ENCODE data around the gene PKD2.

PKD2 gene

DNA sequence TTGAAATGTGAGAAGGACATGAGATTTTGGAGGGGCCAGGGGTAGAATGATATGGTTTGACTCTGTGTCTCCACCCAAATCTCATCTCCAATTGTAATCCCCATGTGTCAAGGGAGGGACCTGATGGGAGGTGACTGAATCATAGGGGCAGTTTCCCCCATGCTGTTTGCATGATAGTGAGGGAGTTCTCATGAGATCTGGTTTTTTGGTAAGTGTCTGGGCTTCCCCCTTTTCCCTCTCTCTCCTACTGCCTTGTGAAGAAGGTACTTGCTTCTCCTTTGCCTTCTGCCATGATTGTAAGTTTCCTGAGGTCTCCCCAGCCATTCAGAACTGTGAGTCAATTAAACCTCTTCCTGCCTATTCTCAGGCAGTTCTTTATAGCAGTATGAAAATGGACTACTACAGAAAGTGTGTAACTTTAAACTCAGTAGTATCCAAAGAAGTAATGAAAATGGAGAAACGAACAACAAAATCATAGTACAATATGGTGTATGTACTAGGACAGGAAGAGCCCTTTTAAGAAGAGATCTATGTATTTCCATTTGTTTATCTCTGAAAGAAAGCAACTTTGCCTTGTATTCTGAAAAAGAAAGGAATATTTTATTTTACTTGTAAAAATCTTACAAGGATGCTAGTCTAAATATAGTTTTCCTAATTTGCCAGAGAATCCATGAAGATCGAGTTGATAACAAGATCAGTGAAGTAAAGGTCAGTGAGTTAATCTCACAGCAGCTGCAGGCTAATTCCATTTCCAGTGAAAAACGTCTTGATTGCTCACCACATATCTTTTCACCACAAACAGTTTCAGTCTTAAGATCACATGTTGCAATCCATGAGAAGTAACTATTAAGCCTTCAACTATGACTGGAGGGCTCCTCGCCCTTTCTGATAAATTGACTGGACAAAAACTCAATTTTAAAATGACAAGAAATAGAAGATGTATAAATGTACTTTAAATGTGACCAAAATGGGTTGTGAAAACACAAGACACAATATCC lies 20.5 kb downstream of the PKD2 start:
- no peak for DNase-seq (ENCODE audit: low read depth in 3 of 3)

DNA sequence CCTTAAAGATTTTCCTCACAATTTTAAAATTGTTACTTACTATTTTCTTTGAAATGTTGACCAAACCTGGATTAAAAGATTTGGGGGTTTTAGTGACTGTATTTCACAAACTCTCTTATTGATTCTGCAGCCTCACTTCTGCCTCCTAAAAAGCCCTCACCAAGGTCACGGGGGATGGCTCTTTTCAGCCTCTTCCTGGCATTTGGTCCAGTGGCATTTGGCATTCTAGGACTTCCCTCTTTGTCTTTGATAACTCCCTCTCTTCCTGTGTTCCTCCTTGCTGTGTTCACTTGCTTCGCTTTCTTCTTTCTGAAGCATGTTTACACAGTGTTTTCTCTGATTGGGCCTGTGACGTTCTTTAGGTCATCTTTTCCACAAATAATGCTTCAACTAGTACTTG lies 21.5 kb downstream of the PKD2 start:
- no peak for DNase-seq (ENCODE audit: low read depth in 3 of 3)

DNA sequence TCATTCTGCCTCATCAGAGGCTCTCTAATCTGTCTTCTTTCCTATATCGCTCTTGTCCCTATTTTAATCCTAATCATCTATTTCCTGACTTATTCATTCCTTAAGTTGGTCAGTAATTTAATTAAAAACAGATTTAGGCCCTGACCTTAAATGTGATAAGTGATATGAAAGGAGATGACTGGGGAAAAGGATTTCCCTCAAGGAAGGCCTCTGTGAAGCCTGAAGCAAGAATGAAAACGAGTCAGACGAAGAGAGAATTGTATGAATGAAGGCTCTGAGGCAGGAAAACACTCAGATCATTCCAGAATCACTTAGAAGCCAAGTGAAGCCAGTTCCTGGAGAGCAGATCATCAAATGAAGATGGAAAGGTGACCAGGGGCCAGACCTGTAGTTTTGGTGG lies 22.1 kb downstream of the PKD2 start:
- DNase-seq (ENCODE audit: low read depth in 3 of 3), result no peak

DNA sequence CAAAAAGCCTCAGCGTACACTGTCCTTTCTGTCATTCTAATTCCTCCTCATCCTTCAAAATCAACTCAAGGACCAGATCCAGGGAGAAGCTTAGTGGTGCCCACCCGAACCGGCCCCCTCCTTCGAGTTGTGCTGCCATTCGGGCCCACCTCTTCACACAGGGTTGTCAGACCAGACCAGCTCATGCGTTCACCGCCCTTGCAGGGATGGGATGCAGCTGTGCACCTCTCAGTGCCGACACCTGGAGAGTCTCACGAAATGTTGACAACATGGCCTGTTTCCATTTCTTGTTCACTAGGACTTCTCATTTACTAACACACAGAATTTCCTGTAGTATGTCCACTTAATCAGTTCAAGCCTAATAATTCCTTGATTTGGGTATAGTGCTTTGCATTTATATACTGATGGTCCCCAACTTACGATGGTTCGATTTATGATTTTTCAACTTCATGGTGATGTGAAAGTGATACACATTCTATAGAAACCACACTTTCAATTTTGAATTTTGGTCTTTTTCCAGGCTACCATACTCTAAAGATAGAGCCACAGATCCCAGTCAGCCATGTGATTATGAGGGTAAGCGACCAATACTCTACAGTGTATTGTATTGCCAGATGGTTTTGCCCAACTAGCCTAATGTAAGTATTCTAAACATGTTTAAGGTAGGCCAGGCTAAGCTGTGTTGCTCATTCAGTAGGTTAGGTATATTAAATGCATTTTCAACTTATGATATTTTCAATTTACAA lies 23.3 kb downstream of the PKD2 start:
- no peak for DNase-seq (ENCODE audit: low read depth in 3 of 3)

DNA sequence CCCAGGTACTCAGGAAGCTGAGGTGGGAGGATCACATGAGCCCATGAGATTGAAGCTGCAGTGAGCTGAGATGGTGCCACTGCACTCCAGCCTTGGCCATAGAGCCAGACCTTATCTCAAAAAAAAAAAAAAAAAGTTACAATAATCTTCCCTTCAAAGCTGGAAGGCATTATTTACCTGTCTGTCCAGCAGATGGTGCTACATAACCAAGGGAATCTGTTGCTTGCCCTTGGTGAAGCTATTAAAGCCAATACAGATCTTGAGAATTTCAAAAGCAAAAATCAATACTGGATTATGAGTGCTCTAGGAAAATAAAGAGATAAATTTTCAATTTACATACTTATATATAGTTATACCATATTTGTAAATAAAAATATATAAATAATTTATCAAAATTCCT lies 25.9 kb downstream of the PKD2 start:
- DNase-seq (ENCODE audit: low read depth in 3 of 3), result peak in 1 of 3 experiments; percentile 11

DNA sequence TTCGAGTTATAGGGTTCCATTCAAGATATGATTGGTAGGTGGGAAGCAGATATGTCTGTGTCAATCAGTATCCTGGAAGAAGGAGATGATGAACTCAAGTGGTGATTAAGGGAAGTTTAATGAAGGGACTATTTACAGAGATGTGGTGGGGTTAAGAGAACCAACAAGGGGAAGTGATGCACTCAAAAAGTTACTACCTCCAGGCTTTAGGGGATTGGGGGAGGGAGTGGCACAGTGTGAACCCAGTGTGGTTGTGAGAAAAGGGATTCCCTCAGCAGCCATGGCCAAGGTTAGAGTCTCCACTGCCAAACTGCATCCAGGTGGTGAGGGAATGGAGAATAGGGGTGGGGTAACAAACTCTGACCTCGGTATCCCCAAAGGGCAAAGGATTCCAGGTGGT lies 27.9 kb downstream of the PKD2 start:
- DNase-seq (ENCODE audit: low read depth in 3 of 3), result no peak

DNA sequence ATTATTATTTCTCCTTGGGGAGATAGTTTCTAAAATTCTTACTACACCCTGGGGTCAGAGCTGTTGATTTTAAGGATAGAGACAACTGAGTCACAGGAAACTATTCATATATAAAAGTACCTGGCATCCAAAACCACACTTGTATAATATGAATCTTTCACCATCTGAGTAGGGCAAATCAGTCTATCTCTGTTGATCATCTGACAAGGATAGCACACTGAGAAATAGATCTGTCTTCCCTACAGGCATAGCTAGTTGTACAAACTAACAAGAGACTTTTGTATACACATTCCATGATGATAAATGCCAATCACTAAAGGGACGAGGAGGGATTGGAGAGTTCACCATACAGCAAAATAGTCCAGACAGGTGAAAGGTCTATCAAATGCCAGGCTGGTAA lies 30.0 kb downstream of the PKD2 start:
- DNase-seq (ENCODE audit: low read depth in 3 of 3), result no peak

DNA sequence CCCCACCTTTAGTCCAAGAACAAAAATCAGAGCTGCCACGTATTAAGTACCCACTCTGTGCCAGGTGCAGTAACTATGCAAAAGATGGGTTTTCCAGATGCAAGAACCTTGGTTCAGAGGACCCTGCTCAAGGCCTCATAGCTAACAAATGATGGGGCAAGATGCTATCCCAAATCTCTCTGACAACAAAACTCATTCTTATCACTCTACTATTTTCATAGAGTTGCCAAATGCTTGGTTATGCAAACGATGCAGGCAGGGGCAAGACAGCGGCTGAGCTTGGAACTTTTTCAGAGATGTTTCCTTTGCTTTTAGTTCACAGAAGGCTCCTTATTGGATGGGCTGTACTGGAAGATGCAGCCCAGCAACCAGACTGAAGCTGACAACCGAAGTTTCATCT lies 30.5 kb downstream of the PKD2 start:
- no peak for DNase-seq (ENCODE audit: low read depth in 3 of 3)

DNA sequence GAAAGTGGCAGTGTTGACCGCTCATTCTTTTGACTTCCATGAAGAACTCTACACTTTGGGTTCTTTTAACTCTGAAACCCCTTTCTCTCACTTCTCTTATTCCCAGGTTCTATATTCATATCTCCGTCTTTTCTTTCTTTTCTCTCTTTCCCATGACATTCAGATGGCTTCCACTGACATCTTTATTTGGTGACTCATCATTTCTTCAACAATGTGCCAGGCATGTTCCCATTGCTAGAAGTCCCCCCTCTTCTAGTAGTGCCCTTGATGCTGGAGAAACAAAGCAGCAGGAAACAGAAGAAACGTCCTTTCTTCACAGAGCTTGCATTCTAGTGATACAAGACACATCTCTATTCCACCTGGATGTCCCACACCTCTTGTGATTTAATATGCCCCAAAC lies 33.3 kb downstream of the PKD2 start:
- no peak for DNase-seq (ENCODE audit: low read depth in 3 of 3)

DNA sequence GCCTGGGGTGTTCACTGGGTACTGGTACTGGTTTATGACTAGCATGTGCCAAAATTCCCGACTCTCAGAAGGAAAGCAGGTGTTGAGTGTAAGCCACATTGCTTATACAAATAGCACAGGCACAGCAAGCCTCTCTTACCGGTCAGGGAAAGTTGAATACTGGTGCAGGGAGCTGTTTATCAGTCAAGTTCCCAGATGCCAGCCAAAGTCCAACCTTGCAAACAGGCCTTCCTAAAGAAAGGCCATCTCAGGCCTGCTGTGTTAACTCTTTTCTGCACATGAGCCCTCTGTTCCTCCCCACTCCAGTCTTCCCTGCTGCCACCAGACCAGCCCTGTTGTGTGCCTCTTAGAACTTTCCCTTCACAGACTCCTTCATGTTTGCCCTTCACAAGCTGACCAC lies 34.2 kb downstream of the PKD2 start:
- no peak for DNase-seq (ENCODE audit: low read depth in 3 of 3)

DNA sequence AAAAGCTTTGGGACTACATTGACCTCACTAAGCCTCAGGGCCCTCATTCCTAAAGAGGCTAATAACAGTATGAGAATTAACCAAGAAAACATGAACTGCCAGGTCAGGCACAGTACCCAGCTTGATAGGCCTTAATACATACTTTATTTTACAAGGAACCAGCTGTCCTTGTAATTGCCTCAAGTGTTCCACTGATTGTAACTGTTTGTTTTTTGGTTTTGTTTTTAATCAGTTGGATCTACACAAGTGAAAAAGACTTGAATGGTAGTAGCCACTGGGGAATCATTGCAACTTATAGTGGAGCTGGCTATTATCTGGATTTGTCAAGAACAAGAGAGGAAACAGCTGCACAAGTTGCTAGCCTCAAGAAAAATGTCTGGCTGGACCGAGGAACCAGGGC lies 35.6 kb downstream of the PKD2 start:
- DNase-seq (ENCODE audit: low read depth in 3 of 3), result no peak

DNA sequence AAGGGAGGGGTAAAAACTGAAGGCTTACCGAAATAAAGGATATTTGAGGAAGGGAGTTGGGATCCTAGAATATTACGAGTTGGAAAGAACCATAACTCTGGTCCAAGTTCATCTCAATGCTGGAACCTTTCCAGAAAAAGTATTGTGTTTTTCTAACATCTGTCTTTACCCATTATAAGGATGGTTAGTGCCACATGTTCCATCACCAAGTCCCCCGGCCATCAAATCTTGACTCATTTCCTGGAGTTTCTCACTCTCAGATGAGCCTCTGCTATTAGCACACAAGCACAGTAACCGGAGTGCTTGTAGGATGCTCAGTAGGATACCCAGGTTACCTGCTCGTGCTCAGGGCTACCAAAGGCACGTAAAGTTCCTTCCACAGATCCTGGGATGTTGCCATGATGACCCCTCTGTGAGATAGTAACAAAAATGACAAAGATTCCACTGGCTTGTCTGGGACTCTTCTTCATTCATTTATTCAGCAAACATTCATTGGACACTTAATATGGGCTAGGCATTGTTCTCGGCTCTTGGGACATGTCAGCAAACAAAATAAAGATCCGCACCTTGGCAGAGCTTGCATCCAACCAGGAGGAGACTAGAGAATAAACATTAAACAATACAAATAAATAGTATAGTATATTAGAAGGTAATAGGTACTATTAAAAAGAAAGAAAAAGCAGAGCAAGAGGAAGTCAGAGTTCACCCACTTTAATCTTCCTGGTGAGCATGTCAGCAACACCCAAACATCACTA lies 36.3 kb downstream of the PKD2 start:
- no peak for DNase-seq (ENCODE audit: low read depth in 3 of 3)

DNA sequence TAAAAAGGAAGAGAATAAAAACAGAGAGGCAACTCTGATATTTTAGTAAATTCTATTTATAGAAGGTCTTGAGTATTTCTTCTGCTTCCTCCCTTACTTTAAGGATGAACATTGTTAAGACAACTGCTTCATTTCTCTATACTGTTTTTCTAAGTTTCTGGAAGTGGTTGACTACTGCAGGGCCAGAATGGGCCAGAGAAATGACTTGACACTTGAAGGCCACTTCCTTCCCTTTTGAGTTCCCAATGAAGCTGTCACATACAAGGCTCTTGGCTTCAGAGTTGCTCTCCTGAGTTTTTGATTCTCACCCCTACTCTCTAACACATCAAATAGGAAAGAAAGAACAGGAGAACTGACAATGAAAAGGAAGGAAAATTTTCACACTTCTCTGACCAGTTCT lies 37.6 kb downstream of the PKD2 start:
- no peak for DNase-seq (ENCODE audit: low read depth in 3 of 3)

DNA sequence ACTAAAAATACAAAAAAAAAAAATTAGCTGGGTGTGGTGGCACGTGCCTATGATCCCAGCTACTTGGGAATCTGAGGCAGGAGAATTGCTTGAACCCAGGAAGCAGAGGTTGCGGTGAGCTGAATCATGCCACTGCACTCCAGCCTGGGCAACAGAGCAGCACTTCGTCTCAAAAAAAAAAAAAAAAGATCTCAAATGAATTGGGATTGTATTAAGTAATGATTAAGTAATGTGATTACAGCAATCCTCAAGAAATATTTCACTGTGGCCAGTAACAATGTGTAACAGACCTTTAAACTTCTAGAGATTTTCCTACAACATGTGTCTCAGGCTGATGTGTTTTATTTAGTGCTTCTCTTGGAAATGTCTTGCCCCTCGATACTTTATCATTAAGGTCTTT lies 46.8 kb downstream of the PKD2 start:
- DNase-seq (ENCODE audit: low read depth in 3 of 3), result no peak

DNA sequence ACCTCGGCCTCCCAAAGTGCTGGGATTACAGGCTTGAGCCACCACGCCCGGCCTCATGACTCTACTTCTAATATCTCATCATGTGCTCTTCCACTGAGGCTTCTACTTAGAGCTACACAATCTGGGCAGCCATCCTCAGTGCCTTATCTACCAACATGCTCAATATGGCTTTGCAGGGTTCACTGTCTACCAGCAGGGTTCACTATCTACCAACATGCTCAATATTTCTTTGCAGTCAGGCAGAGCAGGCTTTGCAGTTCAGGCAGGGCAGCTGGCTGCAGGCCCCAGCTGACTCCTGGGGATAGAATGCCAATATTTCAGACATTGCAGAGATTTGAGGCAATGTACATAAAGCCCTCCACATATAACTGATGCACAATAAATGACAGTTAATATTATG lies 47.5 kb downstream of the PKD2 start:
- no peak for DNase-seq (ENCODE audit: low read depth in 3 of 3)

DNA sequence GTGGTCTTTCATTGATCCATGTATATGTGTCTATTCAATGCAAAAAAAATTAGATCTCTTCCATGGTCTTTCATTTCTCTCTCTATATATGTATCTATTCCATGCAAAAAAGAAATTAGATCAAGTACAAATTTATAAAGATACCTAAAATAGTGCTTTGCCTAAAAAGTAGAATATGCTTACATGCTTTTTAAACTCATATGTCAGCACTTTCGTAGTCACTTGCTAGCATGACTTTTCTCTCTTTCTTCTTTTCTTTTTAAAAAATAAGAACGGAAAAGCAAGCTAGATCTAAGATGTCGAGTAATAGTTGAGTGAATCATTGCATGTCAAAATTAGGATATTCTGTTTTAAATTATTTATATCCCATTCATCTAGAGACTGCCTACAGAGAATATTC lies 50.9 kb downstream of the PKD2 start:
- no peak for DNase-seq (ENCODE audit: low read depth in 3 of 3)

DNA sequence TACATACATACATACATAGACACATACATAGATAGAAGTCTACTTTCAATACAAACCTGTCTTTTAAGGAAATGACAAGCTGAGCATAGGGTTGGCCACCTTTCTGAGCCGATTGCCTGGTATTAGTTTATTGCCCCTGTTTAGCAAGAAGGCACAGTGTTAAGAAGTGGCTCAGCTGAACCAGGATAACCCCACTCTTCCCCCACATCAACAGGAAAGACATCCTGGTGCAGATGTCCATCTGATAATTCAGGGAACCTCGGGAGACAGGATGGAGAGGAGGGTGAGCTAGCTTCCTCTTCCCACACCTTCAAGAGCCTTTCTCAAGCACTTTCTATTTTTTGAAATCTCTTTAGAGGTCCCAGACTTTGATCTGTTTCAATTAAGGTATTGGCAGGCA lies 52.3 kb downstream of the PKD2 start:
- DNase-seq (ENCODE audit: low read depth in 3 of 3), result no peak

DNA sequence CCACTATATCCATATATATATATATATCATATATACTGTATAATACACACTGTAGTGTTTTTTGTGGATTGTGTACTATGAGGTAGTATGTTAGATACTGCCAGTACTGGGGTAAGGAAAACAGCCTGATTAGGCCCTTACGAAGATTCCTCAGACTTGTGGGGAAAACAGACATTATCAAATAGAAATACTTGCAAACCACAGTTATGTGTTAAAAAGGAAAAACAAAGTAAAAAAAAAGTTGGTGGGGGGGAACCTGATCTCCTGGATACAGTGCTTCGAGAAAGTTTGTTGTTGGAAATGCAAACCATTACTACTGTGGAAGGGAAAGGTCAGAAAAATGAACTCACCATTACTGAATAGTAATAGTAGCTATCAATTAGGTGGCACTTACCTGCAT lies 53.0 kb downstream of the PKD2 start:
- no peak for DNase-seq (ENCODE audit: low read depth in 3 of 3)

DNA sequence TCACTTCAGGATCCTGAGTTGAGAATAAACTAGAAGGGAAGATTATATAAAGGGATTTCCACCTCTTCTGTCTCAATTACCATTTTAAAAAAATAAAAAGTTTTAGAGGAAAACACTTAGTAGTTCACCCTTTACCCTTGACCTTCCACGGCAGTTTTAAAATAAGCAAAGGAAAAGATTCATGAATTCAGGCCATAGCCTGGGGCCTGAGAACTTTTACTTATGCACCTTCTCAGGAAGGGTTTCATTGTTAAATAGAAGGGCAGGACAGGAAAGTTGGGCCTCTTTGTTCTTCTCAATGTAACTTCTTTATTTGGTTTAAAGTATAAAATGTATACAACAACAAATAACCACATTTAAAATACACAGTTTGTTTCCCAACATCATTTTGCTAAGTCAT lies 54.9 kb downstream of the PKD2 start:
- no peak for DNase-seq (ENCODE audit: low read depth in 3 of 3)

DNA sequence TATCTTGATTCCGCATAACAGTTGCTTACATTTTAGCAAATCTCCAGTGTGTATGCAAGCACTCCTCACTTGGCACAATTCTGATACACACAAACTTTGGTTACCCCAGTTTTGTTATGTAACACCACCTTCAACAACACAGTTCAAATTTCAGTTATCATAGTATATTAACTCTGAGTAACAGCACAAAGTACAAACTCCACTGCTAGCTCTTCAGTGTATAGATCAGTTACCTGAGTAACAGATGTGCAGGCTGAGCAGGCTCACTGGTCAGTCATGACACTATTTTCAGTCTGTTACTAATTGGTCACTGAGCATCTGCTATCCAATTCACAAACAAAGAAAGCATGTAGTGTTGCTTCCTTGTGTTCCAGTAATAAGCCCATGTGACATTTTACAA lies 55.4 kb downstream of the PKD2 start:
- no peak for DNase-seq (ENCODE audit: low read depth in 3 of 3)

DNA sequence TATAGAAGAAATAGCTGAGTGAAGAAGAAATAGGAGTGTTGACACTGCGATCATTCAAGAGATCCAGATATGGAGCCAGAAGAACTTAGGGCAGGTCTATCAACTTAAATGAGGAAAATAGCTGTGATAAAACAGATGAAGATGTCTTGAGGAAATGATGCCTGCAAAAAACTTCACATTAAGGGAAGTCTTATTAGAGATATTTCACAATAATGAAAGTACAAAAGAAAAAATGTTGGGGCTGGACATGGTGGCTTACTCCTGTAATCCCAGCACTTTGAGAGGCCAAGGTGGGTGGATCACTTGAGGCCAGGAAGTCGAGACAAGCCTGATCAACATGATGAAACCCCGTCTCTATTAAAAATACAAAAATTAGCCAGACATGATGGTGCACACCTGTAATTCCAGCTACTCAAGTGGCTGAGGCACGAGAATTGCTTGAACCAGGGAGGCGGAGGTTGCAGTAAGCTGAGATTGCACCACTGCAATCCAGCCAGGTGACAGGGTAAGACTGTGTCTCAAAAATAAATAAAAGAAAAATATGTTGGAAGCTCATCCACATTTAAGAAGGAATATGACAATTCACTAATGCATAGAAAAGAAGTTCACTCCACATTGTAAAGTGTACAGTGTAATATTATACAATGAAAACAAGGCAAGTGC lies 56.3 kb downstream of the PKD2 start:
- DNase-seq (ENCODE audit: low read depth in 3 of 3), result no peak

DNA sequence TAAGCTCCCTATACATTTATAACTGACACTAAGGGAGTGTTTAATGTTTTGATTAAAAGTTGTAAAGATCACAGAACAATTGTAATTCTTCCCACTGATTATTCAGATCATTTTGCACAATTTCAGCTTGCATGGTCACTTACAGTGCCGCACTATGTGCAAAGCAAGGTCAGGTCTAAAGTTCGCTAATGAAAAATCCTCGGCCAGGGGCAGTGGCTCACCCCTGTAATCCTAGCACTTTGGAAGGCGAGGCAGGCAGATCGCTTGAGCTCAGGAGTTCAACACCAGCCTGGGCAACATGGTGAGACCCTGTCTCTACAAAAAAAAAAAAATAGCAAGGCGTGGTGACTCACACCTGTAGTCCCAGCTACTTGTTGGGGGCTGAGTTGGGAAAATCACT lies 57.0 kb downstream of the PKD2 start:
- DNase-seq (ENCODE audit: low read depth in 3 of 3), result no peak

All from stimulated activated CD4-positive, alpha-beta T cell treated with anti-CD3 and anti-CD28 coated beads, TNF-alpha, amount 100 ng/mL, for 24 hours (primary cell).